ENCODE measurements around the gene NAIF1. TPM values are rescaled to one million over a fixed set of nuclear protein-coding genes. Genes with fewer than 3 reads are reported as not detected.

The NAIF1 gene
- total RNA-seq, 1 experiment from 2014 or later = 14.6 TPM

- no peak overlapping the region for H3K4me3 ChIP-seq (ENCODE audit: low read depth in 2 of 2, low read length in 2 of 2)
- CTCF ChIA-PET = no interaction called here
- intact Hi-C loops (cut with micrococcal nuclease; ENCODE audit: unreplicated experiment) (no loop called here), in situ Hi-C loops (cut with HindIII; ENCODE audit: low pct_unique_long_range_greater_than_20kb, low sequenced_read_pairs) (no loop called here)
- H3K27me3 ChIP-seq (ENCODE audit: control insufficient read depth, insufficient read depth, low read length) = no peaks in the 10 kb centered on the region
- POLR2A ChIA-PET = no interaction called here
- no TSS peak for BruUV-seq (replicated peaks)
- ATAC-seq (no peak), DNase-seq (ENCODE audit: low read depth, low spot score) (no peak)
- H3K4me1 ChIP-seq (ENCODE audit: control insufficient read depth, insufficient read depth, low read length) = peaks cover 13% of the 10 kb centered on the region
- H3K9me3 ChIP-seq (ENCODE audit: control insufficient read depth, insufficient read depth, low read depth, low read length) = no peaks in the 10 kb centered on the region
- TF ChIP-seq REST (IDR thresholded peaks at IDR 0.05; ENCODE audit: insufficient read depth in 1 of 2, low read depth in 2 of 2, low read length in 1 of 2) = no peak
- no peak for TF ChIP-seq TCF7L2 (IDR thresholded peaks at IDR 0.05; ENCODE audit: low read depth, low read length)
- TF ChIP-seq, protein P1, sequence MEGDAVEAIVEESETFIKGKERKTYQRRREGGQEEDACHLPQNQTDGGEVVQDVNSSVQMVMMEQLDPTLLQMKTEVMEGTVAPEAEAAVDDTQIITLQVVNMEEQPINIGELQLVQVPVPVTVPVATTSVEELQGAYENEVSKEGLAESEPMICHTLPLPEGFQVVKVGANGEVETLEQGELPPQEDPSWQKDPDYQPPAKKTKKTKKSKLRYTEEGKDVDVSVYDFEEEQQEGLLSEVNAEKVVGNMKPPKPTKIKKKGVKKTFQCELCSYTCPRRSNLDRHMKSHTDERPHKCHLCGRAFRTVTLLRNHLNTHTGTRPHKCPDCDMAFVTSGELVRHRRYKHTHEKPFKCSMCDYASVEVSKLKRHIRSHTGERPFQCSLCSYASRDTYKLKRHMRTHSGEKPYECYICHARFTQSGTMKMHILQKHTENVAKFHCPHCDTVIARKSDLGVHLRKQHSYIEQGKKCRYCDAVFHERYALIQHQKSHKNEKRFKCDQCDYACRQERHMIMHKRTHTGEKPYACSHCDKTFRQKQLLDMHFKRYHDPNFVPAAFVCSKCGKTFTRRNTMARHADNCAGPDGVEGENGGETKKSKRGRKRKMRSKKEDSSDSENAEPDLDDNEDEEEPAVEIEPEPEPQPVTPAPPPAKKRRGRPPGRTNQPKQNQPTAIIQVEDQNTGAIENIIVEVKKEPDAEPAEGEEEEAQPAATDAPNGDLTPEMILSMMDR (IDR thresholded peaks at IDR 0.05) = no peak
- TF ChIP-seq POLR2AphosphoS5 (IDR thresholded peaks at IDR 0.05; ENCODE audit: low read depth, low read length) = no peak
- no peak for TF ChIP-seq SIN3A (IDR thresholded peaks at IDR 0.05; ENCODE audit: borderline replicate concordance, insufficient read depth, low read depth, low read length)
- no peaks in the 10 kb centered on the region for H3K36me3 ChIP-seq (ENCODE audit: control insufficient read depth, insufficient read depth, low read length)
- no peak overlapping the region for H3K27ac ChIP-seq (ENCODE audit: low read length)
Observed at GRCh38 chr9:128101231-128101661, 34.1 kb upstream of the NAIF1 start.

- ChIA-PET CTCF (no interaction called here), POLR2A (no interaction called here)
- peaks cover 13% of the 10 kb centered on the region for H3K4me1 ChIP-seq (ENCODE audit: control insufficient read depth, insufficient read depth, low read length)
- ATAC-seq (no peak), DNase-seq (ENCODE audit: low read depth, low spot score) (no peak)
- intact Hi-C loops (cut with micrococcal nuclease; ENCODE audit: unreplicated experiment) = no loop called here
- no TSS peak for BruUV-seq (replicated peaks)
- no peaks in the 10 kb centered on the region for H3K9me3 ChIP-seq (ENCODE audit: control insufficient read depth, insufficient read depth, low read depth, low read length)
- TF ChIP-seq POLR2AphosphoS5 (IDR thresholded peaks at IDR 0.05; ENCODE audit: low read depth, low read length) = no peak
- TF ChIP-seq SIN3A (IDR thresholded peaks at IDR 0.05; ENCODE audit: borderline replicate concordance, insufficient read depth, low read depth, low read length) = no peak
- no peaks in the 10 kb centered on the region for H3K27me3 ChIP-seq (ENCODE audit: control insufficient read depth, insufficient read depth, low read length)
- in situ Hi-C loops (cut with HindIII; ENCODE audit: low pct_unique_long_range_greater_than_20kb, low sequenced_read_pairs) = no loop called here
- H3K4me3 ChIP-seq (ENCODE audit: low read depth in 2 of 2, low read length in 2 of 2) = no peak overlapping the region
- no peaks in the 10 kb centered on the region for H3K36me3 ChIP-seq (ENCODE audit: control insufficient read depth, insufficient read depth, low read length)
- H3K27ac ChIP-seq (ENCODE audit: low read length) = no peak overlapping the region
Observed at GRCh38 chr9:128100581-128100980, 33.5 kb upstream of the NAIF1 start.

GRCh38 chr9:128099932-128100491 is 32.9 kb upstream of the NAIF1 start:
- Histone ChIP-seq H3K27ac (ENCODE audit: low read length) (no peak overlapping the region), H3K4me3 (ENCODE audit: low read depth in 2 of 2, low read length in 2 of 2) (no peak overlapping the region), H3K27me3 (ENCODE audit: control insufficient read depth, insufficient read depth, low read length) (no peaks in the 10 kb centered on the region), H3K9me3 (ENCODE audit: control insufficient read depth, insufficient read depth, low read depth, low read length) (no peaks in the 10 kb centered on the region), H3K36me3 (ENCODE audit: control insufficient read depth, insufficient read depth, low read length) (no peaks in the 10 kb centered on the region), H3K4me1 (ENCODE audit: control insufficient read depth, insufficient read depth, low read length) (peaks cover 13% of the 10 kb centered on the region)
- ChIA-PET POLR2A (no interaction called here), CTCF (interaction anchor here (0.6 kb wide), 1 partner anchor 230 kb away, joined by 7 read pairs; no protein-coding TSS in a partner anchor)
- in situ Hi-C loops (cut with HindIII; ENCODE audit: low pct_unique_long_range_greater_than_20kb, low sequenced_read_pairs) = loop anchor here (25.0 kb wide), 1 partner anchor 163 kb away; the partner anchor contains the start of genes DPM2 and PIP5KL1
- no TSS peak for BruUV-seq (replicated peaks)
- intact Hi-C loops (cut with micrococcal nuclease; ENCODE audit: unreplicated experiment) = no loop called here
- no peak for DNase-seq (ENCODE audit: low read depth, low spot score)
- TF ChIP-seq REST (IDR thresholded peaks at IDR 0.05; ENCODE audit: insufficient read depth in 1 of 2, low read depth in 2 of 2, low read length in 1 of 2) (no peak), POLR2AphosphoS5 (IDR thresholded peaks at IDR 0.05; ENCODE audit: low read depth, low read length) (no peak), SIN3A (IDR thresholded peaks at IDR 0.05; ENCODE audit: borderline replicate concordance, insufficient read depth, low read depth, low read length) (no peak), TCF7L2 (IDR thresholded peaks at IDR 0.05; ENCODE audit: low read depth, low read length) (no peak)
- TF ChIP-seq, protein P1 (IDR thresholded peaks at IDR 0.05) = no peak
- ATAC-seq = no peak
